Measurements from ENCODE around the gene MAP2K3. TPM values are rescaled to one million over a fixed set of nuclear protein-coding genes. Genes with fewer than 3 reads are reported as not detected.
A peak's percentile ranks its signal among the peaks of the same experiment; 100 is the strongest.
"Not testable (repeated sequence)": the region's sequence is repeated elsewhere in the genome, so short reads cannot be mapped to it uniquely, and the experiment has no call there.

Gene MAP2K3
- total RNA-seq, 2 donors from 2014 or later: 47.7 to 83.4 TPM

- intact Hi-C loops (cut with DNase I): no loop called here
- DNase-seq (ENCODE audit: low spot score): peak; percentile 85
Measured at GRCh38 chr17:21302711-21303425, 18.4 kb downstream of the MAP2K3 start.

- intact Hi-C loops (cut with DNase I): no loop called here
- peak; percentile 73 for DNase-seq (ENCODE audit: low spot score)
Measured at GRCh38 chr17:21303441-21304065, 19.0 kb downstream of the MAP2K3 start.

- intact Hi-C loops (cut with DNase I): no loop called here
Measured at GRCh38 chr17:21304091-21304490, 19.6 kb downstream of the MAP2K3 start.

GRCh38 chr17:21304551-21305151 lies 20.1 kb downstream of the MAP2K3 start:
- DNase-seq (ENCODE audit: low spot score): peak; percentile 65
- intact Hi-C loops (cut with DNase I): not testable (repeated sequence)

More at GRCh38 chr17:21304091-21304490, 19.6 kb downstream of the MAP2K3 start:
- peak; percentile 85 for DNase-seq (ENCODE audit: low spot score)

- intact Hi-C loops (cut with DNase I): not testable (repeated sequence)
- peak; percentile 67 for DNase-seq (ENCODE audit: low spot score)
Measured at GRCh38 chr17:21305431-21306180, 21.1 kb downstream of the MAP2K3 start.

GRCh38 chr17:21306611-21307272 lies 22.2 kb downstream of the MAP2K3 start:
- DNase-seq (ENCODE audit: low spot score): peak; percentile 53
- intact Hi-C loops (cut with DNase I): not testable (repeated sequence)

- DNase-seq (ENCODE audit: low spot score); intact Hi-C loops (cut with DNase I): not testable (repeated sequence)
Measured at GRCh38 chr17:21307273-21307625, 22.7 kb downstream of the MAP2K3 start.

GRCh38 chr17:21308931-21309381 lies 24.4 kb downstream of the MAP2K3 start:
- DNase-seq (ENCODE audit: low spot score): peak; percentile 68
- intact Hi-C loops (cut with DNase I): not testable (repeated sequence)

- intact Hi-C loops (cut with DNase I): not testable (repeated sequence)
- DNase-seq (ENCODE audit: low spot score): peak; percentile 81
Measured at GRCh38 chr17:21310061-21310765, 25.7 kb downstream of the MAP2K3 start.

GRCh38 chr17:21310766-21311602 lies 26.5 kb downstream of the MAP2K3 start:
- intact Hi-C loops (cut with DNase I): not testable (repeated sequence)
- DNase-seq (ENCODE audit: low spot score): peak; percentile 94

- intact Hi-C loops (cut with DNase I): no loop called here
- peak; percentile 22 for DNase-seq (ENCODE audit: low spot score)
Measured at GRCh38 chr17:21313320-21313719, 28.8 kb downstream of the MAP2K3 start.

- DNase-seq (ENCODE audit: low spot score): peak; percentile 24
- intact Hi-C loops (cut with DNase I): not testable (repeated sequence)
Measured at GRCh38 chr17:21313761-21314160, 29.2 kb downstream of the MAP2K3 start.

GRCh38 chr17:21314261-21314664 lies 29.8 kb downstream of the MAP2K3 start:
- DNase-seq (ENCODE audit: low spot score): peak; percentile 63
- intact Hi-C loops (cut with DNase I): not testable (repeated sequence)

- intact Hi-C loops (cut with DNase I): not testable (repeated sequence)
- peak; percentile 58 for DNase-seq (ENCODE audit: low spot score)
Measured at GRCh38 chr17:21314701-21315111, 30.2 kb downstream of the MAP2K3 start.

- intact Hi-C loops (cut with DNase I): not testable (repeated sequence)
- DNase-seq (ENCODE audit: low spot score): peak; percentile 79
Measured at GRCh38 chr17:21315246-21316000, 30.9 kb downstream of the MAP2K3 start.

GRCh38 chr17:21316212-21316886 lies 31.8 kb downstream of the MAP2K3 start:
- peak; percentile 76 for DNase-seq (ENCODE audit: low spot score)
- intact Hi-C loops (cut with DNase I): not testable (repeated sequence)

All from posterior vena cava (tissue), 2 donors.